GM19043 (cell line): ENCODE data around the gene TMEM187.

Experiments used
- ATAC-seq: cut with Tn5 transposase; IDR thresholded peaks from one replicate; pipeline ENCODE4 v1.9.1; 2021; ENCODE audit warnings: low read depth; ENCODE audit not compliant: unreplicated experiment

TMEM187 gene

GRCh38 chrX:154030715-154031305 lies 58.3 kb downstream of the TMEM187 start:
- no peak for ATAC-seq

- ATAC-seq: no peak
These were observed 59.6 kb downstream of the TMEM187 start for GRCh38 chrX:154032160-154032559.

GRCh38 chrX:154032653-154033052 lies 60.1 kb downstream of the TMEM187 start:
- no peak for ATAC-seq
